Stimulated activated CD8-positive, alpha-beta memory T cell treated with anti-CD3 and anti-CD28 coated beads, Interleukin-7, amount 100 ng/mL, for 1 hour (primary cell): ENCODE measurements around the gene HID1.
"Not testable (repeated sequence)": the region's sequence is repeated elsewhere in the genome, so short reads cannot be mapped to it uniquely, and the experiment has no call there.

Experiments used
- DNase-seq, 2 donors: peaks; one replicate each; pipeline ENCODE4 v3.0.0-alpha.2; 2020; ENCODE audit warnings: low read depth in 2 of 2

Gene HID1

DNA sequence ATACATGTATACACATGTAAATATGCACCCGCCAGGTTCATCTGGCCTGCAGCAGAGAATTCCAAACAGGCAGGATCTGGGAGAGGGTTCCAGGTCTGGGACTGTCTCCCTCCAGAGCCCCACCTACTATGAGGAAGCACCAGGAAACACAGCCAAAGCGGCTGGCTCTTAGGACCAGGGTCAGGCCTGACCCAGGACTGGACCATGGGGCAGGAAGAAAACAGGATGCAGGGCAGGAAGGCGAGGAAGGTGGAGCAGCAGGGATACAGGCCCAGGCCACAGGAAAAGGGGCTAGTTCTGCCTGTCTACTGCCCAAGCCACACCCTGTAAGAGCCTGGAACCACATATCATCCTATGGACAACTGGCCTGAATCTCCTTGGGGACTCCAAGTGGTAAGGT is 2.2 kb downstream of the HID1 start:
- no peak for DNase-seq

DNA sequence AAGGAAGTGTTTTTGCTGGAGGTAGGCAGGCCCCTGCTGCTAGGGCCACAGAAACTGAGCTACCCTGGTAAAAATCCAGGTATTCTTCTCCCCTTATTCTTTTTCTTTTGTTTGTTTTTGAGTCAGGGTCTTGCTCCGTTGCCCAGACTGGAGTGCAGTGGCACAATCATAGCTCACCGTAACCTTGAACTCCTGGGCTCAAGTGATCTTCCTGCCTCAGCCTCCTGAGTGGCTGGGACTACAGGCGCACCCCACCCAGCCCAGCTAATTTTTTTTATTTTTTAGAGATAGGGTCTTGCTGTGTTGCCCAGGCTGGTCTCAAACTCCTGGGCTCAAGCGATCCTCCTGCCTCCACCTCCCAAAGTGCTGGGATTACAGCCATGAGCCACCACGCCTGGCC is 3.1 kb downstream of the HID1 start:
- DNase-seq: not testable (repeated sequence)

- DNase-seq: no peak
Observed at GRCh38 chr17:74968361-74968780, 4.2 kb downstream of the HID1 start.

DNA sequence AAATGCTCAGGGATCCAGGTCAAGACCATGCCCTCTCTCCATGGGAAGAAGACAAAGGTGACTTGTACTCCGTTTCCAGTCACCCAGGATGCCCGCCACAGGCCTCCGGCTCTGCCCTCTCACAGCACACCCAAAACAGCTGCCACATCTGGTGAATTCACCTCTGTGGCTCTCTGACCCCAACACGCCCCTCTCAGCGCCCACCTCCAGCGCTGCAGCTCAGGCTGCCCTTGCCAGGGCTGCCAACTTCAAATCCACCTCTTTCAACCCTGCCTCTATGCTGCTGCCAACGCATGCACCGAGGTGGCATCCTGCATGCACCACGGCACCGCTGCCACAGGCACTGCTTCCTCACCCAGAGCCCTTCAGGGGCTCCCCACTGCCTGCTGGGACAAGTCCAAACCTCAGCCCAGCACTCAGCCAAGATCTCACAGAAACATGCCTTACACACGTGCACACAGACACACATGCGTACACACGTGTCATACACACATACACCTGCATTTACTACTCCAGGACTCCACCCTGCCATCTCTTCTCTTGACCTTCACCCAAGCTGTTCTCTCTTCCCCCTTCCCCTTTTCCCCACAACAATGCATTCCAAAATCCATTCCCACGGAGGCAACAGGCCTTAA is 7.5 kb downstream of the HID1 start:
- no peak for DNase-seq

GRCh38 chr17:74964246-74964761 is 8.3 kb downstream of the HID1 start:
- no peak for DNase-seq

DNA sequence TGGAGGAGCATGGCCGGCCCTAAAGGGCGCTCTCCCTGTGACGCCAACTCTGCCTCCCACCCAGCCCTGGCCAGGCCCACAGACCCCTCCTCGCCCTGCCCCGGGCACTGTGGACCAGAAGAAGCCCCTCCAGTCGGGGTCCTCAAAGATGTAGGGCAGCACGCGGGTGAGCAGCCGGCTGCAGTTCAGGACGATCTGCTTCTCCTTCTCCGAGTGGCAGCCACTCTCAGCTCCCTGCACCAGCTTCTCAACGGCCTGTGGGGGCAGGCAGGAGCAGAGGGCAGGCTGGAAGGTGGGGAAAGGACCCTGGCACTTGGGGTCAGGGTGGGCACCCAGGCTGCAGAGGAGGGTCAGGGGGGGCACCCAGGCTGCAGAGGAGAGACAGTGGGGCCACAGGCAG is 8.9 kb downstream of the HID1 start:
- no peak for DNase-seq

DNA sequence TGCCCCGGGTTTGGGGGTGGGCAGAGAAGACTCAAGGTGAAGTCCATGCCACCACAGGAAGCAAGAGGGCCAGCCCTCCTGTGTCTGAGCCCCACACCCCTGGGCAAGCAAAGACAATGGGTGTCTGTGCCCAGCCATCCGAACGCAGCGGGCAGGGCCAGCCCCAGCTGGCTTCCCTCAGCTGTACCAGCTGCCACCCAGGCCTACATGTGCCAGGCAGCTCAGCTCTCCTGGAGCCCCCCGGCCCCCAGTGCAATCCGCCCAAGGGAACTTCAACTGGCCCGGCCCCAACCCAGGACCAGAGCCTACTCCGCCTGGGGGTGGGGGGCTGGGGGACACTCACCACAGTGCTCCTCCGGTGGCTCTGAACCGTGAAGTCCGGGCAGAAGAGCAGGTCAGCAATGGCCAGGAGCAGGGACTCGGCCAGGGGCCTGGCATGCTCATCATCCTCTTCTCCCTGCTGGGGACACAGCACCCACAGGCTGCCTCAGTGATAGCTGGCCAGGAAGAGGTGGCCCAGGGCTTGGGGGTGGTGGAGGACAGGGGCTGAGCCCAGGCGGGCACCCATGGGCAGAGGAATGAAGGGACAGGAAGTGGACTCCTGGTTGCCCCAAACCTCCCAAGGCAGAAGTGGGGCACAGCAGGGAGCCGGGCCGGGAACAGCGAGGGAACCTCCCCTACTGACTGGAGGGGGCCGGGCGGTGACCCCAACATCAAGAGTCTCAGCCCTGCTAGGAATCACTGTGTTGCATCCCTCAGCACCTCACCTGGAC is 9.8 kb downstream of the HID1 start:
- no peak for DNase-seq

DNA sequence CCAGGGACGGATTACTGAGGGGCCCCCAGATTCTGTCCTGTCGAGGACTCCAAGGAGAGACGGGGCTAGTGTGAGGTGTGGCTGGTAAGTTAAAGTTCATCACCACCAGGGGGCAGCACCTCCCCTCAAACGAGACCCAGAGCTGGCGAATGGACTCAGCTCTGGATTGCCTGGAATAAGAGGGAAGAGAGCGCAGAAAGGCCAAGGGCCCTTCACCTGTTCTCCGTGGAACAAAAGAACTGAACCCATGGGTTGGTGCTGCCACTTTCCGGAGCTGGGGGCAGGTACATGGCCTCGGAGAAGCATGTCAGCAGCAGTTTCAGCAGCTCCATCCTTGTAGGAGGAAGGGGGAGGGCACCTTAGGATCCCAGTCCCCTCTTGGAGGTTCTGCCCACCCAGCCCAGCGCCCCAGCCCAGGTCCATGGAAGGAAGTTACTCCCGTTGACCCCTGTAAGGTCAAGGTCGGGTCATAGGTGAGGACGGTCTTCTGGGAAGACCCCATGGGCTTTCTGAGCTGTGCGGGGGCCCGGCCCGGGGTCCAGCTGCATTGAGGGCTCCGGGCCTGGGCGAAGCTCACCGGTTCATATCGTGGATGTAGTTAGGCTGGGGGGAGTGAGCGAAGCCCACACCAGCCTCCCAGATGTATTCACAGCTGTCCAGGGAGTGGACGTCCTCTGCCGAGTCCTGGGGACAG is 10.8 kb downstream of the HID1 start:
- DNase-seq: peak; percentile 58 to 75

DNA sequence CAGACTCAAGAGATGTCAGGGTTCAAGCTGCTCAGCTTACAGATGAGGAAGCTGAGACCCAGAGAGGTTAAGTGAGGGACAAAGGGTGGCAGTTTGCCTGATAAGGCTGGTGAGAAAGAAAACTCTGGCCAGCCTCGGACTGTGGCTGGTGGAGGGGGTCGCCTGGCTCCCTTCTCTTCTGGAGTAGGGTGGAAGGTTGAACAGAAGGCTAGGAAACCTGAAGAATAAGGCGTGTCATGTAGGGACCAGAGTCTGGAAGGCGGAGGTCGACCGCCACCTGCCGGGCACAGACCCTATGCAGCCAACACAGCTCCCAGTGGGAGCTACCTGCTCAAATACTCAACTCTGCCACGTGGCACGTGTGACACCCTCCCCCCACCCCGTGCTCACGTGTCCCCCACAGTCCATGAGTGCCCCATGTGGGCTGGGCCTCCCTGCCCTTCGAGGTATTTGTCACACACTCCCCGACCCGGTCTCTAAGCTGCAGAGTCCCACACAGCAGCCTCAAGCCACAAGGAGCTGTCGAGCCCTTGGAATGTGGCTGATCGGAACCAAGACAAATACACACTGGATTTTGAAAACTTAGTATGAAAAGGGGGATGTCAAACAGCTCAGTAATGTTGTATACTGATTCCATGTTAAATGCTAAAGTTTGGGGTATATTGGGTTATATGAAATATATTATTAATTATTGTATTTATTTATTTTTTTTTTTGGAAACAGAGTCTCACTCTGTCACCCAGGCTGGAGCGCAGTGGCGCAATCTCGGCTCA is 11.8 kb downstream of the HID1 start:
- DNase-seq: no peak

- no peak for DNase-seq
Observed at GRCh38 chr17:74959826-74960515, 12.6 kb downstream of the HID1 start.

DNA sequence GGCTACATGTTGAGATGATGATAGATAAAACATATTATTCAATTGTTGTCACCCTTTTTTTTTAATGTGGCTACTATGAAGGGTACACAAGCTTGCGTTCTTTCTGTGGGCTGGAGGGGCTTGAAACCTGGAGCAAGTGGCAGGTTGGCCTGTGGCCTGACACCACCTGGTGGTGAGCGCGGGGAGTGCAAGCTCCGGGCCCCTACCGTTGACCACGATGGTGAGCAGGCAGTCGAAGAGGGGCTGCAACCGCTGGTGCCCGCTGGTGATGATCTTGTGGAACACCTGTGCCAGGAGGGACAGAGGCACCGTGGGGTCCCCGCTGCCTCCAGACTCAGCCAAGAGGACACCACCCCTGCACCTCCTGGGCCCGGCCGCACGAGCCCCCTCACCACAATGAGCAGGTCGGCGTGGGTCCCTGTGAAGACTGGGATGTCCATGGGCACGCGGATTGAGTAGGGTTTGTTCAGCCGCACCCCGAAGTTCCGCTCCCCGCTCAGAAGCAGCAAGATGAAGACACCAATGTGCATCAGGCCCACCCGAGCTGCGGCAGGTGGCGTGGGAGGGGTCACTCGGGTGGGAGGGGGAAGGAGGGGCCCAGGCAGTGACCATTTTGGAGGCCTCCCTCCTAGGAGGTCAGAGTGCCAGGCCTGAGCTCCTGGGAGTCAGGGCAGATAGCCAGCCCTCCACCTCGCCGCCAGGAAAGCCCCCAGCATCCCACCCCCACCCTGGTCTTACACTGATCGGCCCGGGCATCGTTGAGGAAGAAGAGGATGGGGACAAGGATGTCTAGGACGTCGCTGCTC is 14.4 kb downstream of the HID1 start:
- DNase-seq: peak; percentile 58 to 71

DNA sequence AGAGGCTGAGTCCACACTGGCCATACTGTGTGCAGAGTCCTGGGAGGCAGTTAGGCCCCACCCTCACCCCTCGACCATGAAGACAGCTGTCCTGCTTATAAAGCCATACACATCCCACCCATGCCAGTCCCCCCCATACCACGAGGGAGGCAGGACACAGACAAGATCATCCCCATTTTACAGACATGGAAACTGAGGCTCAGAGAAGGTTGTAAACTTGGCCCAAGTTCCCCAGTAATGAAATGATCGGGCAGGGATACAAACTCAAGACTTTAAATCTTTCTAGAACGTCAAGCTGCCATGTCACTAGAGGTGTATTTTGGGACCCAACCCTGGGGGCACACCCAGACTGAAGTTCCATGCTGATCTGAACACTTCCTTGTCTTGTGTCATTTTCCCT is 16.5 kb downstream of the HID1 start:
- DNase-seq: no peak

DNA sequence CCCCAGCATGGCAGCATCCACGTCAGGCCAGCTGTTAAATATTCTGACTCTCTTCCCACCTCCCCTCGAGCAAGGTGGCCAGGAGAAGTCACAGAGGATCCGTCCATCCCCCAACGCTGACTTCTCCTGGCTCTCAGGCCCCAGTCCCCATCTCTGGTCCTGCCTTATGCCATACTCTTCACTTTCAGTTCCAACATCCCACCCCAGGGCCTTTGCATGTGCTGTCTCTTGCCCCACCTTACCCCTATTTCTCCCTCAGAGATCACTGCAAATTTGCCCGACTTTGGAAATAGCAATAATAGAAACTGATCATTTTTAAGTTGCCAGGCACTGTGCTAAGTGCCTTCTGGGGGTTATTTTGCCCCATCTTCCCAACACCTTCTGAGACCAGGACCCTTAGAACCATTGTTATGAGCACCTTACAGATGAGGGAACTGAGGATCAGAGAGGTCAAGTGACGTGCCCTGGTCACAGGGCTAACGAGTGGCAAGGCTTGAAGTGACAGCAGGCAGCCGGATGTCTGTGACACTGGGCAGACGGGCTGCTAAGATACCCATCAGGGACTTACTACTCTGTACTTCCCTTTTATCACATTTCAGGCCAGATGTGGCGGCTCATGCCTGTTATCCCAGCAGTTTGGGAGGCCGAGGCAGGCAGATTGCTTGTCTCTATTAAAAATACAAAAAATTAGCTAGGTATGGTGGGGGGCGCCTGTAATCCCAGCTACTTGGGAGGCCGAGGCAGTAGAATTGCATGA is 17.7 kb downstream of the HID1 start:
- DNase-seq: no peak

- DNase-seq: no peak
Observed at GRCh38 chr17:74954115-74954514, 18.4 kb downstream of the HID1 start.

DNA sequence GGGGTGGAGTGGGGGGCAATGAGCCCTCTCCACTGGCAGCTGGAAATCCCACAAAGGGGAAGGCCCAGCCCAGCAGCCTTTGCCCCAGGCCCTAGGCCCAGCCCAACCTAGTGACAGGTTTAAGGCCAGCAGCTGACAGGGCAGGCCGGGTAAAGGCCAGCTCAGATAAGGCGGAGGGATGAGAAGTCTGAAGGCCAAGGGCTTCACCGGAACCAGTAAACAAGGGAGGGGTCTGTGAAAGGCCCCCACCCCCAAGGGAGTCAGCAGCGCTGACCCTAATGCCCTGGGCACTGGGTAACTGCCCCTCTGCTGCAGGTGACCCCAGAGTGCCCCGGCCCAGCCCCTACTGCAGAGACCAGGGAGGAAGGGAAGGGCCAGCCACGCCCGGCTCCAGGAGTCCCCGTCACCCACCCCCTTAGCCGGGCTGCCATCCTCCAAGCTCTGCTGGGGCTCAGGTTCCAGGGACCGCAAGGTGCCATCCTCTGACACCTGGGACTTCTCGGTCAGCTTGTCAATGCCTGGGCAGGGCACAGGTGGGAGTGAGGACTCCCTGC is 19.3 kb downstream of the HID1 start:
- no peak for DNase-seq

DNA sequence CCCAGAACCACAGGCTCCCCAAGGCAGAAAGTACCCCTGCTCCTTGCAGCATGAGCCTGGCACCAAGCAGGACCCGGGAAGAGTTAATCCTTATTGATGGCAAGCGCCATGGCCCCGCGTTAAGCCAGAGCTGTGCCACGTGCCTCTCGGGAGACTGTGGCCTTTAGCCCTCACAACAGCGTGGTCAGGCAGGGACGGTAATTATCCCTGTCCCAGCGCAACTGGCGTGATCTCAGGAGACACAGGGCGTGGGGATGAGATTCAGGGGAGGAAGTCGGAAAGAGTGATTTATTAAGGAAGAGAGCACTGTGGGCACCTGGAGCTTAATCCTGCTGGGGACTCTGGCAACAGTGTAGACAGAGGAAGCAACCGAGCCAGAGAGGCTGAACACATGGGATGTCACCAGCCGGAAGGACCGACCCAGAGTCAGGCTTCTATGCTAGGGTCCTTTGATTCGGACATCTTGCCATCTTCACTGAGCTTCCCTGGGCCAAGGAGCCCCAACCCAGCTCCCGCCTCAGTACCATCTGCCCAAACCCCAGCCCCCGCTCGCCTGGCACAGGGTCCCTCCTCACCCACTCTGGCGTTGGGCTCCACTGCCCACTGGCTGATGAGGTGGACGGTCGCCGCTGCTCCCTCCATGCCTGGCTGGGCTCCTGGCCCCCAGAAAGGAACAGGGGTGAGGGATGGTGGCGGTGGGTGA is 20.0 kb downstream of the HID1 start:
- DNase-seq: no peak

GRCh38 chr17:74951680-74952421 is 20.7 kb downstream of the HID1 start:
- no peak for DNase-seq

DNA sequence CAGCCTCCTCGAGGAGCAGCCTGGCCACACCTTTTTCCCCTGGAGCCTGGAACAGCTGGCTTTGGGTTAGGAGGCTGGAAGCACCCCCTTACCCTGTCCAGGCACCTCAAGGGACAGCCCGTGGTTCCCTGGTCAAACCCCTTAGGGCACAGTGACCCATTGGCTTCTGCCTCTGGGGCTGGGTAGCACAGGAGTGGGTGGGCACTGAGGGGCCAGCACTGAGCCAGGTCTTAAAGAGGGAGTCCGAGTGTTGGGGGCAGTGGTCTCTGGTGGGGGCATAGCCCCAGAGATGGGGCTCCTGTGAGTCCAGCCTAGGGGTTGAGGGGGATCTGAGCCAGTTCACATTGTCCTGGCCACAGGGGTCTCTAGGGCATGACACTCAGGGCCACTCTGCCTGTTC is 21.5 kb downstream of the HID1 start:
- DNase-seq: no peak
